H1 (cell line): ENCODE data around the gene PDE4D. TPM values are rescaled to one million over a fixed set of nuclear protein-coding genes. Genes with fewer than 3 reads are reported as not detected.

ENCODE experiments used
- CTCF ChIA-PET: fragments of 300-600 bp; sonication (Branson Sonifier 250); formaldehyde crosslinking; loops from one replicate; lab custom pipeline; 2021; ENCODE audit not compliant: partially characterized antibody; lab: Charles Lee
- POLR2A ChIA-PET: fragments of 300-600 bp; sonication (Branson Sonifier 250); formaldehyde crosslinking; loops from one replicate; lab custom pipeline; 2021; ENCODE audit warnings: inconsistent platforms; ENCODE audit not compliant: partially characterized antibody; lab: Charles Lee
- DNase-seq, 2 experiments: peaks; one replicate each; pipeline versions ENCODE4 v3.0.0 to v3.0.0-alpha.2; 2010 to 2022; ENCODE audit warnings: low spot score in 2 of 2, low read depth in 1 of 2, mixed read lengths in 1 of 2
- FAIRE-seq: peaks from 2 replicates; lab custom pipeline; 2011; peaks lifted over from hg19 to GRCh38; lab: Jason Lieb, UNC
- H2AFZ ChIP-seq: 2 replicates; pipeline ENCODE4 v1.8.1; 2012; ENCODE audit warnings: low read length, inconsistent platforms
- H2AK5ac ChIP-seq: 2 replicates; pipeline ENCODE4 v1.6.1; 2013; ENCODE audit warnings: low read depth, low read length
- H2BK120ac ChIP-seq: replicated peaks from 2 replicates; pipeline ENCODE3; 2013; ENCODE audit warnings: low read depth, low read length, inconsistent platforms
- H2BK12ac ChIP-seq: 2 replicates; pipeline ENCODE4 v1.6.1; 2013; ENCODE audit warnings: low read depth, low read length
- H2BK15ac ChIP-seq: 2 replicates; pipeline ENCODE4 v1.6.1; 2013; ENCODE audit warnings: low read length
- H2BK20ac ChIP-seq: 2 replicates; pipeline ENCODE4 v1.6.1; 2013; ENCODE audit warnings: low read length
- H2BK5ac ChIP-seq: 2 replicates; pipeline ENCODE4 v1.6.1; 2013; ENCODE audit warnings: low read depth, low read length
- H3K14ac ChIP-seq: 2 replicates; pipeline ENCODE4 v1.6.1; 2013; ENCODE audit warnings: inconsistent platforms; ENCODE audit not compliant: insufficient read length
- H3K18ac ChIP-seq: 2 replicates; pipeline ENCODE4 v1.6.1; 2013; ENCODE audit warnings: low read length; ENCODE audit errors: extremely low read depth
- H3K23ac ChIP-seq: 2 replicates; pipeline ENCODE4 v1.6.1; 2013; ENCODE audit warnings: inconsistent platforms; ENCODE audit not compliant: insufficient read length
- H3K23me2 ChIP-seq: 2 replicates; pipeline ENCODE4 v1.6.1; 2013; ENCODE audit warnings: low read depth, low read length
- H3K27ac ChIP-seq: 2 replicates; pipeline ENCODE4 v1.6.1; 2011; ENCODE audit warnings: low read depth, low read length, inconsistent platforms
- H3K27me3 ChIP-seq, 4 experiments: replicated peaks in 1 of 4; 1 replicate in 1 of 4; 2 replicates in 3 of 4; pipeline versions ENCODE4 v1.6.1 to v1.8.1; 2011 to 2013; ENCODE audit warnings: low read length in 3 of 4, mild to moderate bottlenecking in 3 of 4, inconsistent platforms in 2 of 4, mixed read lengths in 2 of 4, moderate library complexity in 1 of 4; ENCODE audit not compliant: control insufficient read depth in 3 of 4, insufficient read depth in 3 of 4; ENCODE audit errors: extremely low read depth in 1 of 4
- H3K36me3 ChIP-seq, 4 experiments: 2 replicates each; pipeline versions ENCODE4 v1.6.1 to v1.8.1; 2011 to 2013; ENCODE audit warnings: mild to moderate bottlenecking in 4 of 4, low read length in 3 of 4, moderate library complexity in 2 of 4, control low read depth in 1 of 4, inconsistent platforms in 1 of 4; ENCODE audit not compliant: insufficient read depth in 4 of 4, control insufficient read depth in 2 of 4
- H3K4ac ChIP-seq: replicated peaks from 2 replicates; pipeline ENCODE3; 2013; ENCODE audit warnings: low read length, low read depth, mixed read lengths, inconsistent platforms; ENCODE audit not compliant: insufficient read length
- H3K4me1 ChIP-seq, 4 experiments: replicated peaks in 1 of 4; 1 replicate in 1 of 4; 2 replicates in 3 of 4; pipeline versions ENCODE4 v1.6.1 to v1.8.1; 2011 to 2013; ENCODE audit warnings: low read length in 3 of 4, inconsistent platforms in 2 of 4, mixed read lengths in 1 of 4; ENCODE audit not compliant: insufficient read depth in 4 of 4, control insufficient read depth in 3 of 4
- H3K4me2 ChIP-seq, 2 experiments: 2 replicates each; pipeline versions ENCODE4 v1.6.1 to v1.8.1; 2011 to 2013; ENCODE audit warnings: low read depth in 2 of 2, low read length in 2 of 2, control low read depth in 1 of 2, inconsistent platforms in 1 of 2, mild to moderate bottlenecking in 1 of 2; ENCODE audit not compliant: insufficient read depth in 1 of 2
- H3K4me3 ChIP-seq, 4 experiments: fragments of 200-600, 300-600 bp in 1 of 4; sonication (generic), shearing (Covaris generic), sonication (Bioruptor Twin) in 1 of 4; 2 replicates each; pipeline versions ENCODE4 v1.5.1 to v1.8.1; 2011 to 2016; ENCODE audit warnings: low read length in 4 of 4, low read depth in 3 of 4, control low read depth in 2 of 4, inconsistent platforms in 2 of 4, mild to moderate bottlenecking in 2 of 4, mixed read lengths in 1 of 4, moderate library complexity in 1 of 4; ENCODE audit not compliant: insufficient read depth in 2 of 4; ENCODE audit errors: extremely low read depth in 1 of 4
- H3K56ac ChIP-seq: replicated peaks from 2 replicates; pipeline ENCODE3; 2013; ENCODE audit warnings: low read depth, mild to moderate bottlenecking, mixed read lengths, low read length, inconsistent platforms; ENCODE audit not compliant: insufficient read length
- H3K79me1 ChIP-seq: 2 replicates; pipeline ENCODE4 v1.6.1; 2013; ENCODE audit warnings: low read depth, low read length, control low read depth
- H3K79me2 ChIP-seq, 2 experiments: 2 replicates each; pipeline versions ENCODE4 v1.6.1 to v1.8.1; 2012 to 2013; ENCODE audit warnings: low read length in 2 of 2, mild to moderate bottlenecking in 2 of 2, inconsistent platforms in 1 of 2; ENCODE audit not compliant: insufficient read depth in 2 of 2, control insufficient read depth in 1 of 2
- H3K9ac ChIP-seq, 4 experiments: replicated peaks in 1 of 4; 1 replicate in 1 of 4; 2 replicates in 3 of 4; pipeline versions ENCODE4 v1.6.1 to v1.8.1; 2011 to 2013; ENCODE audit warnings: low read depth in 3 of 4, low read length in 3 of 4, control low read depth in 2 of 4, mild to moderate bottlenecking in 2 of 4, moderate library complexity in 2 of 4, inconsistent platforms in 1 of 4; ENCODE audit errors: extremely low read depth in 1 of 4
- H3K9me3 ChIP-seq, 2 experiments: 2 replicates each; pipeline versions ENCODE4 v1.6.1 to v1.8.1; 2012 to 2013; ENCODE audit warnings: mild to moderate bottlenecking in 2 of 2, moderate library complexity in 2 of 2, control low read depth in 1 of 2, inconsistent platforms in 1 of 2, low read depth in 1 of 2, low read length in 1 of 2, mixed read lengths in 1 of 2; ENCODE audit not compliant: insufficient read depth in 2 of 2
- H4K20me1 ChIP-seq, 2 experiments: replicated peaks in 1 of 2; 2 replicates each; pipeline versions ENCODE3 to v1.8.1; 2011 to 2013; ENCODE audit warnings: inconsistent platforms in 2 of 2, low read length in 2 of 2, mild to moderate bottlenecking in 1 of 2; ENCODE audit not compliant: insufficient read depth in 2 of 2, control insufficient read depth in 1 of 2
- H4K5ac ChIP-seq: 2 replicates; pipeline ENCODE4 v1.6.1; 2013; ENCODE audit warnings: low read length, low read depth, mixed read lengths, inconsistent platforms; ENCODE audit not compliant: insufficient read length
- H4K8ac ChIP-seq: 2 replicates; pipeline ENCODE4 v1.8.0; 2013; ENCODE audit warnings: mild to moderate bottlenecking, moderate library complexity, low read length, inconsistent platforms; ENCODE audit not compliant: insufficient read depth; ENCODE audit errors: extremely low read depth
- H4K91ac ChIP-seq: replicated peaks from 2 replicates; pipeline ENCODE3; 2013; ENCODE audit warnings: low read length, mixed read lengths, inconsistent platforms; ENCODE audit not compliant: insufficient read length
- ATF3 ChIP-seq: IDR thresholded peaks from 2 replicates; pipeline ENCODE4 v1.6.1; 2011; ENCODE audit warnings: low read depth, mild to moderate bottlenecking, low read length; ENCODE audit not compliant: insufficient read depth
- CEBPB ChIP-seq: IDR thresholded peaks from 2 replicates; pipeline ENCODE4 v1.6.1; 2012; ENCODE audit warnings: low read depth, low read length
- CREB1 ChIP-seq: IDR thresholded peaks from 2 replicates; pipeline ENCODE4 v1.6.1; 2012; ENCODE audit warnings: inconsistent platforms
- FOSL1 ChIP-seq: IDR thresholded peaks from 2 replicates; pipeline ENCODE4 v1.6.1; 2011; ENCODE audit warnings: mild to moderate bottlenecking, low read depth, low read length, moderate library complexity; ENCODE audit not compliant: insufficient read depth
- KDM1A ChIP-seq: fragments of 200-600, 300-600 bp; sonication (generic); IDR thresholded peaks from 2 replicates; pipeline ENCODE4 v1.7.1; 2016; ENCODE audit warnings: mild to moderate bottlenecking, low read length, borderline replicate concordance
- KDM5A ChIP-seq: fragments of 200-600 bp; IDR thresholded peaks from 2 replicates; pipeline ENCODE4 v1.7.1; 2012; ENCODE audit warnings: mild to moderate bottlenecking, low read length, inconsistent platforms, mixed read lengths
- MAX ChIP-seq: IDR thresholded peaks from 2 replicates; pipeline ENCODE4 v1.6.1; 2012; ENCODE audit warnings: inconsistent platforms
- NRF1 ChIP-seq: IDR thresholded peaks from 2 replicates; pipeline ENCODE4 v1.6.1; 2011; ENCODE audit warnings: mild to moderate bottlenecking, low read depth, low read length, improper control_type of control experiment
- POLR2A ChIP-seq, 2 experiments: IDR thresholded peaks; 1 replicate in 1 of 2; 2 replicates in 1 of 2; pipeline ENCODE4 v1.6.1; 2011; ENCODE audit warnings: low read depth in 2 of 2, low read length in 2 of 2, mild to moderate bottlenecking in 2 of 2; ENCODE audit errors: control extremely low read depth in 1 of 2
- POU5F1 ChIP-seq: IDR thresholded peaks from 2 replicates; pipeline ENCODE4 v1.6.1; 2011; ENCODE audit warnings: low read depth, mild to moderate bottlenecking, low read length, moderate library complexity
- RBBP5 ChIP-seq: IDR thresholded peaks from 2 replicates; pipeline ENCODE4 v1.7.1; 2012; ENCODE audit warnings: low read depth, mild to moderate bottlenecking, inconsistent platforms, low read length, moderate library complexity, borderline replicate concordance
- SAP30 ChIP-seq: fragments of 300-600 bp; sonication (generic); IDR thresholded peaks from 2 replicates; pipeline ENCODE4 v1.7.1; 2012; ENCODE audit warnings: low read length, moderate library complexity, mild to moderate bottlenecking, inconsistent platforms; ENCODE audit not compliant: insufficient read depth, insufficient replicate concordance
- SP2 ChIP-seq: IDR thresholded peaks from 2 replicates; pipeline ENCODE4 v1.6.1; 2012; ENCODE audit warnings: mild to moderate bottlenecking, low read length, inconsistent platforms
- TAF1 ChIP-seq: IDR thresholded peaks from 2 replicates; pipeline ENCODE4 v1.6.1; 2011; ENCODE audit warnings: mild to moderate bottlenecking, low read depth, low read length
- TAF7 ChIP-seq: optimal IDR thresholded peaks from 2 replicates; pipeline ENCODE3; 2011; ENCODE audit warnings: low read depth, mild to moderate bottlenecking, inconsistent platforms, low read length, moderate library complexity, borderline replicate concordance
- WGBS, 2 experiments: shearing (Covaris generic) in 1 of 2; methylation state at CpG; one replicate each; pipeline versions ENCODE4 v1.1.6 to v1.1.7; 2013 to 2015; ENCODE audit warnings: low lambda C conversion rate in 2 of 2, mixed read lengths in 2 of 2, inconsistent platforms in 1 of 2, low coverage in 1 of 2, missing lambda C conversion rate in 1 of 2; ENCODE audit not compliant: insufficient replicate concordance in 2 of 2, insufficient coverage in 1 of 2, insufficient read length in 1 of 2; ENCODE audit errors: extremely low coverage in 1 of 2, missing lambda C conversion rate in 1 of 2; 5-methylcytosine and 5-hydroxymethylcytosine counted together
- polyA plus RNA-seq, 7 experiments: library from polyadenylated mRNA; depleted of rRNA in 3 of 7; stranded (reverse) in 5 of 7; unstranded in 2 of 7; fragments of >200 nt in 5 of 7; fragments of 200-250 nt in 2 of 7; gene quantifications; 1 replicate in 5 of 7; 2 replicates in 1 of 7; 4 replicates in 1 of 7; pipeline versions ENCODE4 v1.2.1 to v1.2.3, GENCODE V29; 2011 to 2013; ENCODE audit warnings: missing spikeins in 2 of 7, mixed read lengths in 2 of 7
- total RNA-seq: library from RNA; stranded (reverse); fragmentation: NEBNext Ultra II Directional; extraction: Animal tissue kit (Norgen Biotek cat#: 25700); gene quantifications from 2 replicates; pipeline ENCODE4 v1.2.1, GENCODE V29; 2021

Gene PDE4D
- total and polyA plus RNA-seq, 2 of the 8 experiments (the other 6 are each of a cell fraction or from before 2014, with no cell fraction given) = 2.3 to 3.7 TPM

GRCh38 chr5:59729820-59730219 is 163.7 kb downstream of the PDE4D start:
- H2BK5ac ChIP-seq = no peak overlapping the region
- H2BK20ac ChIP-seq = no peak overlapping the region
- no peak overlapping the region for H3K23ac ChIP-seq
- no peak overlapping the region for H3K4me2 ChIP-seq
- no peak overlapping the region for H3K4me3 ChIP-seq
- H3K4ac ChIP-seq = no peak overlapping the region
- H3K9me3 ChIP-seq = no peaks in the 10 kb centered on the region
- H2BK12ac ChIP-seq = no peak overlapping the region
- H2AFZ ChIP-seq = no peak overlapping the region
- no peak overlapping the region for H3K14ac ChIP-seq
- no peak for DNase-seq
- no peaks in the 10 kb centered on the region for H3K27me3 ChIP-seq
- H3K18ac ChIP-seq = no peak overlapping the region
- no peak overlapping the region for H4K91ac ChIP-seq
- H3K9ac ChIP-seq = no peak overlapping the region
- H3K56ac ChIP-seq = no peak overlapping the region
- WGBS, 2 experiments = 87% methylated on average over 2 of the region's 2 CpGs; no CpG with 5 or more reads in 1 of the 2 experiments
- H4K5ac ChIP-seq = no peak overlapping the region
- no peak overlapping the region for H2AK5ac ChIP-seq
- no peak overlapping the region for H2BK15ac ChIP-seq
- H3K36me3 ChIP-seq = no peaks in the 10 kb centered on the region
- POLR2A ChIA-PET = no interaction called here
- no peaks in the 10 kb centered on the region for H3K79me2 ChIP-seq
- no peak overlapping the region for H2BK120ac ChIP-seq
- CTCF ChIA-PET = no interaction called here
- no peaks in the 10 kb centered on the region for H4K20me1 ChIP-seq
- H3K23me2 ChIP-seq = no peaks in the 10 kb centered on the region
- H4K8ac ChIP-seq = no peak overlapping the region
- no peak overlapping the region for H3K27ac ChIP-seq
- FAIRE-seq = no peak
- H3K4me1 ChIP-seq = no peaks in the 10 kb centered on the region; a peak in 2 of 7 replicates
- no peaks in the 10 kb centered on the region for H3K79me1 ChIP-seq
- TF ChIP-seq POLR2A (IDR thresholded peaks at IDR 0.05; ENCODE audit: control extremely low read depth in 1 of 2, low read depth in 2 of 2, low read length in 2 of 2) (no peak), SP2 (no peak), POU5F1 (no peak), RBBP5 (no peak), MAX (no peak), NRF1 (no peak), FOSL1 (no peak), TAF7 (no peak), KDM1A (no peak), SAP30 (no peak), KDM5A (no peak), CEBPB (no peak), CREB1 (no peak), ATF3 (no peak), TAF1 (no peak)
